Heart left ventricle (tissue), 16 donors: ENCODE data around the gene TTC34. TPM values are rescaled to one million over a fixed set of nuclear protein-coding genes. Genes with fewer than 3 reads are reported as not detected.

Experiments used
- ATAC-seq, 4 donors: fragments of 200-7000 bp; cut with Tn5 transposase; one replicate each; pipeline ENCODE4 v1.9.1; 2020 to 2022; ENCODE audit warnings: moderate library complexity in 4 of 4, mild to moderate bottlenecking in 3 of 4, moderate number of reproducible peaks in 1 of 4
- DNase-seq, 5 donors: peaks; one replicate each; pipeline ENCODE4 v3.0.0-alpha.2; 2020
- H3K27ac ChIP-seq, 12 donors: fragments of 200-600 bp; sonication (generic) in 4 of 12; one replicate each; pipeline versions ENCODE4 v1.5.0 to v1.8.0; 2016 to 2022; ENCODE audit warnings: mild to moderate bottlenecking in 2 of 12
- H3K27me3 ChIP-seq, 9 donors: fragments of 200-600 bp; sonication (generic) in 2 of 9; one replicate each; pipeline versions ENCODE4 v1.5.1 to v1.8.0; 2016 to 2022; ENCODE audit warnings: mild to moderate bottlenecking in 3 of 9
- H3K36me3 ChIP-seq, 9 donors: fragments of 200-600 bp; sonication (generic) in 2 of 9; one replicate each; pipeline versions ENCODE4 v1.5.0 to v1.8.0; 2018 to 2022; ENCODE audit warnings: mild to moderate bottlenecking in 2 of 9
- H3K4me1 ChIP-seq, 12 donors: fragments of 200-600 bp; sonication (generic) in 4 of 12; one replicate each; pipeline versions ENCODE4 v1.5.0 to v1.8.0; 2016 to 2022; ENCODE audit warnings: mild to moderate bottlenecking in 3 of 12
- H3K4me3 ChIP-seq, 12 donors: fragments of 200-600 bp; sonication (generic) in 4 of 12; one replicate each; pipeline versions ENCODE4 v1.5.0 to v1.8.0; 2017 to 2022; ENCODE audit warnings: mild to moderate bottlenecking in 9 of 12, moderate library complexity in 4 of 12
- H3K9me3 ChIP-seq, 12 donors: fragments of 200-600 bp; sonication (generic) in 4 of 12; one replicate each; pipeline versions ENCODE4 v1.5.0 to v1.8.0; 2016 to 2022; ENCODE audit warnings: mild to moderate bottlenecking in 1 of 12
- CTCF ChIP-seq, 12 donors: fragments of 200-600 bp; sonication (generic) in 4 of 12; IDR thresholded peaks; one replicate each; pipeline versions ENCODE4 v1.5.0 to v1.8.0; 2018 to 2022; ENCODE audit warnings: antibody characterized with exemption in 12 of 12, mild to moderate bottlenecking in 5 of 12
- POLR2A ChIP-seq, 2 donors: fragments of 450-650 bp; IDR thresholded peaks; one replicate each; pipeline ENCODE4 v1.6.1; 2017; ENCODE audit warnings: antibody characterized with exemption in 2 of 2, mild to moderate bottlenecking in 2 of 2, moderate library complexity in 2 of 2
- WGBS, 4 donors: extraction: QIAGEN DNeasy Blood & Tissue Kit in 2 of 4; methylation state at CpG; one replicate each; pipeline versions ENCODE4 v1.1.5 to v1.1.7; 2013 to 2018; 5-methylcytosine and 5-hydroxymethylcytosine counted together
- intact Hi-C, 10 donors: fragments of 100-400 bp; cut with DNase I; formaldehyde crosslinking; loops; one replicate each; pipeline versions ENCODE4 v1.11.1 to v1.14.2; 2022
- polyA plus RNA-seq, 2 donors: library from polyadenylated mRNA; stranded (reverse); fragments of 200-250 nt; gene quantifications; one replicate each; pipeline ENCODE4 v1.2.3, GENCODE V29; 2013
- total RNA-seq, 9 donors: library from RNA; depleted of rRNA in 2 of 9; stranded (reverse); fragments of >200 nt in 2 of 9; fragmentation: NEBNext Ultra II Directional in 3 of 9; extraction: Animal tissue kit (Norgen Biotek cat#: 25700) in 3 of 9; gene quantifications; one replicate each; pipeline versions ENCODE4 v1.1.0 to v1.2.4, GENCODE V29; 2016 to 2023
- donor health status: ischemic (EF 13 %, LVEDD 7.1; RV severe dilation, severe dysfunction).
- donor health status: healthy with polysubstance abuse.
- donor health status: DM: no; HTN: yes; CAD: no.
- donor health status: DM: no; HTN: no; CAD: no.
- donor health status: ischemic (EF 25% LVEDD 6.9; RV normal size, moderate dysfunction).
- donor health status: ischemic (EF 25% LVEDD 5.7; RV mildly dilated, moderate dysfunction).
- donor health status: healthy.
- donor health status: DM: yes; HTN: yes; CAD: no.
- donor health status: ischemic (EF 35%, LVEDD 5.7; RV mildly dilated, moderate dysfunction).
- donor health status: nonischemic (EF 11% LVEDD 7.7; RV severe dilation, severe dysfunction).
- donor health status: DM: yes; HTN: yes; CAD: no.
- donor health status: PGD.
- donor health status: ischemic (EF 29% LVEDD 5.4; RV normal size, mild dysfunction).
- donor health status: nonischemic (EF 23%, LVEDD 6.1; RV moderate dilation, normal function).

TTC34 gene
- total and polyA plus RNA-seq, 11 donors = 0.06 to 0.67 (median 0.42) TPM; not detected in 1

- ATAC-seq (no peak), DNase-seq (peak in 3 of 5 donors; percentile 36 to 54 (median 43))
- WGBS, 4 donors = 12 to 33% (median 14%) methylated on average over 17 to 52 of the region's 52 CpGs
- Histone ChIP-seq H3K4me3 (peak overlapping the region; percentile 64 to 96 (median 84)), H3K36me3 (peaks cover 0 to 13% (median 0%) of the 10 kb centered on the region in 9 donors), H3K9me3 (no peaks in the 10 kb centered on the region), H3K4me1 (peaks cover 3 to 32% (median 18%) of the 10 kb centered on the region in 12 donors), H3K27ac (peak overlapping the region in 11 of 12 donors; percentile 57 to 100 (median 98)), H3K27me3 (peaks cover 0 to 3% (median 0%) of the 10 kb centered on the region in 9 donors)
- TF ChIP-seq POLR2A (IDR thresholded peaks at IDR 0.05) (no peak), CTCF (IDR thresholded peaks at IDR 0.05) (no peak)
- intact Hi-C loops = loop anchor here in 7 of 10 donors (2.0 to 10.0 kb wide), 9 partner anchors 38 to 174 kb away; partner anchors contain the start of genes PEX10 (in 2 of the 7), MMEL1 (in 1 of the 7) and PANK4 (in 1 of the 7)
Observed at GRCh38 chr1:2587071-2587859, 214.2 kb downstream of the TTC34 start.

DNA sequence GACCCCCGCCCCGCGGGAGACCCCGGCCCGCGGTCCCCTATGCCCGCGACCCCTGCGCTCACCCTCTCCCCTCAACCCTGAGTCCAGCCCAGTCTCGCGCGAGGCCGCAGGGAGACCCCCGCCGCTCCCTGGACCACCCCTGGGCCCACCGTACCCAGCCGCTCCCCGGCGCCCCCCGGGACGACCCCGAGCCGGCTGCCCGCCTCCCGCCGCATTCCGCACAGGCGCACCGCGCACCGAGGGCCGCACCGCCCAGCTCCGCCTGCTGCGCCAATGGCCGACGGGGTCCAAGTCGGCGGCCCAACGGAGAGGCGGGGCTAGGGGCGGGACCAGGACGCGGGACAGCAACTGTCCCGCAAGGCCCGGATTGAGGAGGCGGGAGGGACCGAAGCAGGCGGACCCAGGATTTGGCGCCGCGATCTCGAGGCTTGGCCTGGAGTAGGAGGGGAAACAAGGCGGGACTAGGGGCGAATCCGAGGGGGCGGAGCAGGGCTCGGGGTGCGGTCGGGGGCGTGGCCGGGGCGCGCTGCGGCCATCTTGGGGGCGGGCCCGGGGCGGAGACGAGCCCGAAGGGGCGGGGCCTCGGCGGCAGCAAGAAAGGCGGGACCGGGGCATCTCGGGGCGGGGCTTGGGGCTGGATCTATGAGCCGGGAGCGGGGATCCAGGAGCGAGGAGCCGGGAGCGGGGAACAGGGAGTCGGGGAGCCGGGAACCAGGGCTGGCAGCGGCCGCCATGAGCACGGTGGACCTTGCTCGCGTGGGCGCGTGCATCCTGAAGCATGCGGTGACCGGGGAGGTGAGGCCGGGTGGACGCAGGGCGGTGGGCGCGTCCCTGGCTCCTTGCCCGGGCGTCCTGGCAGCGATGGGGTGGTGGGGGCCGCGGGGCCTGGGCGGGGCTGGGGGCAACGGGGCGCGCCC lies 215.1 kb downstream of the TTC34 start, which contains the start of gene PRXL2B:
Gene PRXL2B (plus strand): TSS at position 624 of the 917 bp plus-strand sequence. CDS start 109 bp downstream, at position 733.
- Histone ChIP-seq H3K27me3 (no peaks in the 10 kb centered on the region), H3K4me1 (peaks cover 3 to 38% (median 18%) of the 10 kb centered on the region in 12 donors), H3K4me3 (peak within 1 kb of the TSS; percentile 64 to 96 (median 84)), H3K27ac (peak within 1 kb of the TSS; percentile 91 to 100 (median 98)), H3K9me3 (no peaks in the 10 kb centered on the region), H3K36me3 (peaks cover 0 to 13% (median 0%) of the 10 kb centered on the region in 9 donors)
- intact Hi-C loops = loop anchor here in 7 of 10 donors (1.0 to 10.0 kb wide), 10 partner anchors 38 to 174 kb away; partner anchors contain the start of genes PANK4 (in 2 of the 7), PEX10 (in 2 of the 7) and MMEL1 (in 1 of the 7)
- 0 to 1% (median 1%) methylated on average over 21 to 107 of the region's 107 CpGs for WGBS, 4 donors
- ATAC-seq = peak; percentile 93 to 96 (median 94)
- no peak for TF ChIP-seq CTCF (IDR thresholded peaks at IDR 0.05)
- TF ChIP-seq POLR2A (IDR thresholded peaks at IDR 0.05) = peak; percentile 63 to 95
- DNase-seq = peak; percentile 99 to 100 (median 100)

Other genes with a start within 250 kb of the TTC34 start
- 10 to 100 TPM in 8 of 9 donors, 1 to 10 TPM in 1; 7.8 to 70.8 (median 14.3) TPM for gene TNFRSF14, start 245.3 kb downstream of the TTC34 start, total RNA-seq
- gene TNFRSF14, start 245.3 kb downstream of the TTC34 start, polyA plus RNA-seq = 10 to 100 TPM; 13.6 to 22.5 TPM
- gene PRXL2B, start 214.9 kb downstream of the TTC34 start, total RNA-seq = 10 to 100 TPM in 2 of 9 donors, 1 to 10 TPM in 7; 5.1 to 13.9 (median 7.2) TPM
- 1 to 10 TPM; 8.6 to 9.2 TPM for gene PRXL2B, start 214.9 kb downstream of the TTC34 start, polyA plus RNA-seq
- 1 to 10 TPM in 2 of 9 donors, under 1 TPM in 2, not detected in 5; 0.47 to 2.6 (median 1.6) TPM for gene MMEL1, start 168.7 kb downstream of the TTC34 start, total RNA-seq
- 1 to 10 TPM in 1 of 2 donors, under 1 TPM in 1; 0.30 to 1.1 TPM for gene MMEL1, start 168.7 kb downstream of the TTC34 start, polyA plus RNA-seq
- not detected for gene ACTRT2, start 219.8 kb upstream of the TTC34 start, total RNA-seq
- not detected for gene ACTRT2, start 219.8 kb upstream of the TTC34 start, polyA plus RNA-seq